ENCODE results near the gene ITPR1.

The ITPR1 gene

DNA sequence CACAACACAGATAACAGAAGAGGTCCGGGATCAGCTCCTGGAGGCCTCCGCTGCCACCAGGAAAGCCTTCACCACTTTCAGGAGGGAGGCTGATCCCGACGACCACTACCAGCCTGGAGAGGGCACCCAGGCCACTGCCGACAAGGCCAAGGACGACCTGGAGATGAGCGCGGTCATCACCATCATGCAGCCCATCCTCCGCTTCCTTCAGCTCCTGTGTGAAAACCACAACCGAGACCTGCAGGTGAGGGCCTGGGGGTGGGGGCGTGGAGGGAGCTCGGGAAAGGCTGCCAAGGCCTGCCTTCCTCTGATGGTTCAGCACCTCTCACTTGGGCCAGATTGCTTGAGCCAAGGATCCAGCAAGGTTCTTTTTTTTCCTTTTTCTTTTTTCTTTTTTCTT, 275.4 kb downstream of the ITPR1 start:
- no peaks in the 10 kb centered on the region for H3K9me3 ChIP-seq (ENCODE audit: low read depth, low read length)
- H3K27ac ChIP-seq = no peak overlapping the region
- TF ChIP-seq EZH2 (IDR thresholded peaks at IDR 0.05) (no peak), FOXP2 (optimal IDR thresholded peaks at IDR 0.05; ENCODE audit: control extremely low read depth, extremely low read length, insufficient read depth) (no peak), POLR2AphosphoS5 (IDR thresholded peaks at IDR 0.05; ENCODE audit: borderline replicate concordance, low read depth, low read length) (no peak)
- no peaks in the 10 kb centered on the region for H3K36me3 ChIP-seq (ENCODE audit: insufficient read depth, low read length)
- no peak overlapping the region for H3K4me3 ChIP-seq
- no peak overlapping the region for H3K9ac ChIP-seq (ENCODE audit: insufficient read length)
- no peak for DNase-seq (ENCODE audit: low read depth, low spot score)

DNA sequence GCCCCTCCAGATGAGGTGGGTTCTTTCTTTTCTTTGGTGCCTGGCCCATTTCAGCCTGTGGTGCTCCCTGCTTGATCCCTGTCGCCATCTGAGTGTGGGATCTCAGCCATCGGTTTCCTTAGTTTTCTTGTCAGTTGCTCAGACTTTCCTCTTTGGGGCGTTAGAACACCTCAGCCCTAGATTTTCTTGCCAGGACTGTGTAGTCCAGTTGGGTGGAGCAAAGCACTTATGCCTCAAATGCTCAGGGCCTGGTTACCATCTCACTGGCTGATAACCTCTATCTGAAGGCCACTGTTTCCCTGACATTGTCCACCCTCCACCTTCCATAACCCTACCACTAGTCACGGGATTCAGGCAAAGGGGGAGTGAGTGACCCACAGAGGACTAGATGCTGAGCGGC, 277.4 kb downstream of the ITPR1 start:
- H3K9me3 ChIP-seq (ENCODE audit: low read depth, low read length) = no peaks in the 10 kb centered on the region
- no peak for TF ChIP-seq FOXP2 (optimal IDR thresholded peaks at IDR 0.05; ENCODE audit: control extremely low read depth, extremely low read length, insufficient read depth)
- no peak for DNase-seq (ENCODE audit: low read depth, low spot score)
- H3K27ac ChIP-seq = no peak overlapping the region
- H3K36me3 ChIP-seq (ENCODE audit: insufficient read depth, low read length) = no peaks in the 10 kb centered on the region
- no peak overlapping the region for H3K4me3 ChIP-seq
- no peak overlapping the region for H3K9ac ChIP-seq (ENCODE audit: insufficient read length)

GRCh38 chr3:4771243-4771642, 278.1 kb downstream of the ITPR1 start:
- Histone ChIP-seq H3K9me3 (ENCODE audit: low read depth, low read length) (no peaks in the 10 kb centered on the region), H3K36me3 (ENCODE audit: insufficient read depth, low read length) (no peaks in the 10 kb centered on the region), H3K4me3 (no peak overlapping the region), H3K9ac (ENCODE audit: insufficient read length) (no peak overlapping the region), H3K27ac (no peak overlapping the region)
- TF ChIP-seq EZH2 (IDR thresholded peaks at IDR 0.05) = no peak
- no peak for TF ChIP-seq FOXP2 (optimal IDR thresholded peaks at IDR 0.05; ENCODE audit: control extremely low read depth, extremely low read length, insufficient read depth)
- no peak for TF ChIP-seq POLR2AphosphoS5 (IDR thresholded peaks at IDR 0.05; ENCODE audit: borderline replicate concordance, low read depth, low read length)
- DNase-seq (ENCODE audit: low read depth, low spot score) = no peak

- Histone ChIP-seq H3K36me3 (ENCODE audit: insufficient read depth, low read length) (no peaks in the 10 kb centered on the region), H3K9me3 (ENCODE audit: low read depth, low read length) (no peaks in the 10 kb centered on the region), H3K4me3 (no peak overlapping the region), H3K9ac (ENCODE audit: insufficient read length) (no peak overlapping the region), H3K27ac (no peak overlapping the region)
- TF ChIP-seq POLR2AphosphoS5 (IDR thresholded peaks at IDR 0.05; ENCODE audit: borderline replicate concordance, low read depth, low read length) = no peak
- no peak for DNase-seq (ENCODE audit: low read depth, low spot score)
These were observed 279.1 kb downstream of the ITPR1 start for GRCh38 chr3:4772171-4772804.

- Histone ChIP-seq H3K4me3 (no peak overlapping the region), H3K27ac (no peak overlapping the region)
These were observed 279.7 kb downstream of the ITPR1 start for GRCh38 chr3:4772858-4773257.

GRCh38 chr3:4773583-4773982, 280.4 kb downstream of the ITPR1 start:
- TF ChIP-seq EZH2 (IDR thresholded peaks at IDR 0.05) = no peak
- TF ChIP-seq POLR2AphosphoS5 (IDR thresholded peaks at IDR 0.05; ENCODE audit: borderline replicate concordance, low read depth, low read length) = no peak
- no peak for TF ChIP-seq FOXP2 (optimal IDR thresholded peaks at IDR 0.05; ENCODE audit: control extremely low read depth, extremely low read length, insufficient read depth)
- no peak overlapping the region for H3K9ac ChIP-seq (ENCODE audit: insufficient read length)
- H3K36me3 ChIP-seq (ENCODE audit: insufficient read depth, low read length) = no peaks in the 10 kb centered on the region
- H3K9me3 ChIP-seq (ENCODE audit: low read depth, low read length) = no peaks in the 10 kb centered on the region
- no peak for DNase-seq (ENCODE audit: low read depth, low spot score)
- H3K4me3 ChIP-seq = no peak overlapping the region
- H3K27ac ChIP-seq = no peak overlapping the region

More at GRCh38 chr3:4772858-4773257, 279.7 kb downstream of the ITPR1 start:
- Histone ChIP-seq H3K9ac (ENCODE audit: insufficient read length) (no peak overlapping the region), H3K36me3 (ENCODE audit: insufficient read depth, low read length) (no peaks in the 10 kb centered on the region), H3K9me3 (ENCODE audit: low read depth, low read length) (no peaks in the 10 kb centered on the region)
- no peak for DNase-seq (ENCODE audit: low read depth, low spot score)
- TF ChIP-seq FOXP2 (optimal IDR thresholded peaks at IDR 0.05; ENCODE audit: control extremely low read depth, extremely low read length, insufficient read depth) (no peak), EZH2 (IDR thresholded peaks at IDR 0.05) (no peak), POLR2AphosphoS5 (IDR thresholded peaks at IDR 0.05; ENCODE audit: borderline replicate concordance, low read depth, low read length) (no peak)

DNA sequence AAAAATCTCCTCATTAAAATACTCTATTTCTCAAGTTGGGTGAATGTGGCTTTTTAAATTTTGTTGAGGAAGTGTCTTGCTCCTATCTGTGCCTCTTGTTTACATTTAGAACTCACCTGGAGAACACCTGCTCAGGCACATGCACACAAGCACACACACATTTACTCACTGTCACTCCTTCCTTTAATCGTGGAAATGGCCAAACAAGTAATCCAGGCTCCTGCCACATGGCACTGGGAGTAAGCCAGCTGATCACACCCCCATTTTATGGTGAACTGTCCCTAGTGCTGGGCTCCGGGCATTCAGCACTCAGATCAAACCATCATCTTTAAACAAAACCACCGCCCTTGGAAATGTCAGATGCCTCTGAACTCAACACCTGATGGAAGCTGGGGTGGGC, 281.4 kb downstream of the ITPR1 start:
- H3K4me3 ChIP-seq = no peak overlapping the region
- no peak for DNase-seq (ENCODE audit: low read depth, low spot score)
- H3K9me3 ChIP-seq (ENCODE audit: low read depth, low read length) = no peaks in the 10 kb centered on the region
- TF ChIP-seq EZH2 (IDR thresholded peaks at IDR 0.05) (no peak), POLR2AphosphoS5 (IDR thresholded peaks at IDR 0.05; ENCODE audit: borderline replicate concordance, low read depth, low read length) (no peak), FOXP2 (optimal IDR thresholded peaks at IDR 0.05; ENCODE audit: control extremely low read depth, extremely low read length, insufficient read depth) (no peak)
- no peak overlapping the region for H3K9ac ChIP-seq (ENCODE audit: insufficient read length)
- H3K36me3 ChIP-seq (ENCODE audit: insufficient read depth, low read length) = no peaks in the 10 kb centered on the region
- H3K27ac ChIP-seq = no peak overlapping the region

- no peaks in the 10 kb centered on the region for H3K36me3 ChIP-seq (ENCODE audit: insufficient read depth, low read length)
- TF ChIP-seq EZH2 (IDR thresholded peaks at IDR 0.05) (no peak), POLR2AphosphoS5 (IDR thresholded peaks at IDR 0.05; ENCODE audit: borderline replicate concordance, low read depth, low read length) (no peak)
- H3K4me3 ChIP-seq = no peak overlapping the region
- no peaks in the 10 kb centered on the region for H3K9me3 ChIP-seq (ENCODE audit: low read depth, low read length)
- no peak overlapping the region for H3K9ac ChIP-seq (ENCODE audit: insufficient read length)
- DNase-seq (ENCODE audit: low read depth, low spot score) = no peak
- H3K27ac ChIP-seq = no peak overlapping the region
These were observed 283.3 kb downstream of the ITPR1 start for GRCh38 chr3:4776399-4776979.

DNA sequence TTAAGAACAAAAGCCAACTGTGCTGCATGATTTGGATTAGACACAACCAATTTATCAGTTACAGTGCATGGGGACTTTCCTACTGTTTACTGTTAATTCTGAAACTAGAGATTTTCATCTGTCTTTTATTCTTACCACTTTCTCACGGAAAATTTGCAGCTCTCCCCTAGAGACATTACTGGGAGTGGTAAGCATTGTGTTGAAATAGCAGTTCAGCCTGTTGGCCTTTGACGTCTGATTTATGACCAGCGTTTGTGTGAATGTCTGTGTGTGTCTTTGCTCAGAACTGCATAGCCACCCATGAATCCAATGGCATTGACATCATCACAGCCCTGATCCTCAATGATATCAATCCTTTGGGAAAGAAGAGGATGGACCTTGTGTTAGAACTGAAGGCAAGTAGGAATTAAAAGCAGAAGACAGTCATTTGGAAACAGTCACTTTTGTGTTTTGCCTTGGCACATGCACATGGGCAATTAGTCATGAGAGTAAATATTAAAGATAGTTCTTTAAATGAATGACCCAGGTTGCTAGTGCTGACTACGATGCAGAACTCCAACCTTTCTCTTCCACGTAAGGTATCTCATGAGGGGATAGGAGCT, 283.9 kb downstream of the ITPR1 start:
- no peak for TF ChIP-seq FOXP2 (optimal IDR thresholded peaks at IDR 0.05; ENCODE audit: control extremely low read depth, extremely low read length, insufficient read depth)
- no peak for TF ChIP-seq EZH2 (IDR thresholded peaks at IDR 0.05)
- no peak for TF ChIP-seq POLR2AphosphoS5 (IDR thresholded peaks at IDR 0.05; ENCODE audit: borderline replicate concordance, low read depth, low read length)
- Histone ChIP-seq H3K4me3 (no peak overlapping the region), H3K9ac (ENCODE audit: insufficient read length) (no peak overlapping the region), H3K9me3 (ENCODE audit: low read depth, low read length) (no peaks in the 10 kb centered on the region), H3K36me3 (ENCODE audit: insufficient read depth, low read length) (no peaks in the 10 kb centered on the region), H3K27ac (no peak overlapping the region)
- DNase-seq (ENCODE audit: low read depth, low spot score) = no peak

Measured in SK-N-MC (cell line).